Nephron (organoid): ENCODE measurements around the gene PADI1.

ENCODE experiments used
- H3K27ac Mint-ChIP-seq, 3 experiments: 2 replicates each; pipeline ENCODE4 v1.8.0; 2020; ENCODE audit warnings: mixed read lengths in 3 of 3, mild to moderate bottlenecking in 2 of 3, moderate library complexity in 1 of 3
- H3K27me3 Mint-ChIP-seq: 2 replicates; pipeline ENCODE4 v1.8.0; 2021; ENCODE audit warnings: low read depth, mild to moderate bottlenecking, moderate library complexity, mixed read lengths
- H3K36me3 Mint-ChIP-seq: 2 replicates; pipeline ENCODE4 v1.8.0; 2020; ENCODE audit warnings: low read depth, mixed read lengths
- H3K4me1 Mint-ChIP-seq: 2 replicates; pipeline ENCODE4 v1.8.0; 2020; ENCODE audit warnings: mixed read lengths
- H3K4me3 Mint-ChIP-seq, 3 experiments: 2 replicates each; pipeline ENCODE4 v1.8.0; 2020; ENCODE audit warnings: mild to moderate bottlenecking in 3 of 3, mixed read lengths in 3 of 3, moderate library complexity in 2 of 3
- H3K9me3 Mint-ChIP-seq: 2 replicates; pipeline ENCODE4 v1.8.0; 2020; ENCODE audit warnings: mixed read lengths
- CTCF ChIP-seq, 3 experiments: fragments of 200-600 bp; sonication (generic); IDR thresholded peaks; one replicate each; pipeline ENCODE4 v1.5.0; 2021; ENCODE audit warnings: antibody characterized with exemption in 3 of 3; ENCODE audit not compliant: unreplicated experiment in 3 of 3

Gene PADI1, protein sequence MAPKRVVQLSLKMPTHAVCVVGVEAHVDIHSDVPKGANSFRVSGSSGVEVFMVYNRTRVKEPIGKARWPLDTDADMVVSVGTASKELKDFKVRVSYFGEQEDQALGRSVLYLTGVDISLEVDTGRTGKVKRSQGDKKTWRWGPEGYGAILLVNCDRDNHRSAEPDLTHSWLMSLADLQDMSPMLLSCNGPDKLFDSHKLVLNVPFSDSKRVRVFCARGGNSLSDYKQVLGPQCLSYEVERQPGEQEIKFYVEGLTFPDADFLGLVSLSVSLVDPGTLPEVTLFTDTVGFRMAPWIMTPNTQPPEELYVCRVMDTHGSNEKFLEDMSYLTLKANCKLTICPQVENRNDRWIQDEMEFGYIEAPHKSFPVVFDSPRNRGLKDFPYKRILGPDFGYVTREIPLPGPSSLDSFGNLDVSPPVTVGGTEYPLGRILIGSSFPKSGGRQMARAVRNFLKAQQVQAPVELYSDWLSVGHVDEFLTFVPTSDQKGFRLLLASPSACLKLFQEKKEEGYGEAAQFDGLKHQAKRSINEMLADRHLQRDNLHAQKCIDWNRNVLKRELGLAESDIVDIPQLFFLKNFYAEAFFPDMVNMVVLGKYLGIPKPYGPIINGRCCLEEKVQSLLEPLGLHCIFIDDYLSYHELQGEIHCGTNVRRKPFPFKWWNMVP

DNA sequence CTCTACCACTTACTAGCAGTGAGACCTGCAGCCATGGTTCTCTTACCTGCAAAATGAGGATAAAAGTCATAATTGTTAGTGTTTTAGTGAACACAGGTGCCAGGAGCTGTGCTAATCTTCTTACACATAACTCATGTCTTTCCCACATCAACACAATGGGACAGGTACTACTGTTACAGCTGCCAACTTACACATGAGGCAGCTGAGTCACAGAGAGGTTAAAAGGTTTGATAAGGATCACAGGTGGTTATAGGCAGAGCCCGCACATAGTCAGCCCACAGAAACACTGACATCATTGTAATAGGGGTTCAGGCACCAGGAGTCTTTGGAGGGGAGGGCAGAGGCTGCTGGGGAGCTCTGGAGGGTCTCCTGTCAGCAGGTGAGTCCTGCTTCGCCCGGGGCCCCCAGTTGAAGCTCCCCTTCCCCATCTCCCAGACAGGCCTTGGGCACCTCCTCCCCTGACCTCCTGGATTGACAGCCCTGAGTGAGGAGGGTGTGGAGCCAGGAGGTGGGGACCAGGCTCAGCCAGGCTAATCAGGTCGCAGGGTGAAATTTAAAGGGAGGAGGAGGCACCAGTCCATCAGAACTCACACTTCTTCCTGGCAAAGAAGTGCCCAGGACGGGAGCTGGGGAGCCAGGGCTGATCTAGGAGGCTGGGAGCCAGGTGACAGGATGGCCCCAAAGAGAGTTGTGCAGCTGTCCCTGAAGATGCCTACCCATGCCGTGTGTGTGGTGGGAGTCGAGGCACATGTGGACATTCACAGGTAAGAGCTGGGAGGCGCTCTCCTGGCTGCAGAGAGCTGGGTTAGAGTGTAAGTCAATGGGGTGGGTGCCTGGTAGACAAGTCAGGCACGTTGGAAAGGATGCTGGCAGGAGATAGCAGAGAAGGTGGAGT, at the start of gene PADI1:
TSS of gene PADI1 (plus strand) at position 583 of the 895 bp plus-strand sequence. CDS start at position 673, 90 bp downstream.
- H3K36me3 Mint-ChIP-seq: no peaks in the 10 kb centered on the region
- peaks cover 24% of the 10 kb centered on the region for H3K4me1 Mint-ChIP-seq
- no peak for TF ChIP-seq CTCF (IDR thresholded peaks at IDR 0.05; ENCODE audit: unreplicated experiment in 3 of 3)
- H3K4me3 Mint-ChIP-seq: no peak within 1 kb of the TSS
- H3K9me3 Mint-ChIP-seq: no peaks in the 10 kb centered on the region
- H3K27me3 Mint-ChIP-seq: peaks cover 13% of the 10 kb centered on the region
- peak within 1 kb of the TSS in 1 of 3 experiments; percentile 25 for H3K27ac Mint-ChIP-seq

DNA sequence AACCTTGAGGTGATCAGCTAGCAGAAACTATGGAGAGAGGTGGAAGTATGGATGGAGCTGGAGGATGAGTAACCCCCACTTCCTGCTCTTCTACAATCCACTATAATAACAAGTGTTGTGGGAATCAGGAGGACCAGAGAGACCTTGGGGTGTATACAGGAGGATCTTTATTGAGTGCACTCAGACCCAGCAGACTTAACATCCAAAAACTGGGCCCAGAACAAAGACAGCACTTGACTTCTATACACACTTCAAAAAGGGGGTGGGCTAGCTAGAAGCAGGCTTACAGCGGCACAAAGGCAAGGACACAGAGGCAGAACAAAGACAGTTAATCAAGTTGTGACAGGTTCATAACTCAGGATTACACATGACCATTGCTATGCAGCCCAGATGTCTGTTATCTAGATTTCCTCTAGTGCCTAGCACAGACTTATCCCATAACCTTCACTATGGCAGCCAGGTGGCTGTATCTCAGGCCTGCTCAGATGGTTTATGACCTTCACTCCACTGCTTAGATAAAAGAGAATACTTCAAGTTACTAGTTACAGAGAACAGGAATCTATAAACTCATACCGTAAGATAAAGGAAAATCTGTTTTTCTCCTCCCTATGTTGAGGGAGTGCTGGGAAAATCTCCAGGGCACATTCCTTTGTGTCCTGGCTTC, 49.5 kb upstream of the PADI1 start:
- H3K9me3 Mint-ChIP-seq: peaks cover 52% of the 10 kb centered on the region
- H3K27me3 Mint-ChIP-seq: no peaks in the 10 kb centered on the region
- no peaks in the 10 kb centered on the region for H3K36me3 Mint-ChIP-seq
- H3K4me1 Mint-ChIP-seq: no peaks in the 10 kb centered on the region
- no peak overlapping the region for H3K27ac Mint-ChIP-seq
- no peak for TF ChIP-seq CTCF (IDR thresholded peaks at IDR 0.05; ENCODE audit: unreplicated experiment in 3 of 3)
- no peak overlapping the region for H3K4me3 Mint-ChIP-seq

- no peak for TF ChIP-seq CTCF (IDR thresholded peaks at IDR 0.05; ENCODE audit: unreplicated experiment in 3 of 3)
- H3K9me3 Mint-ChIP-seq: peaks cover 48% of the 10 kb centered on the region
- H3K4me1 Mint-ChIP-seq: no peaks in the 10 kb centered on the region
- H3K36me3 Mint-ChIP-seq: no peaks in the 10 kb centered on the region
- H3K4me3 Mint-ChIP-seq: no peak overlapping the region
- H3K27me3 Mint-ChIP-seq: no peaks in the 10 kb centered on the region
- H3K27ac Mint-ChIP-seq: no peak overlapping the region
Observed at GRCh38 chr1:17156108-17156507, 48.8 kb upstream of the PADI1 start.

GRCh38 chr1:17158961-17159360, 46.0 kb upstream of the PADI1 start:
- no peak overlapping the region for H3K4me3 Mint-ChIP-seq
- no peak overlapping the region for H3K27ac Mint-ChIP-seq
- no peak for TF ChIP-seq CTCF (IDR thresholded peaks at IDR 0.05; ENCODE audit: unreplicated experiment in 3 of 3)
- H3K9me3 Mint-ChIP-seq: peaks cover 30% of the 10 kb centered on the region
- H3K27me3 Mint-ChIP-seq: peaks cover 7% of the 10 kb centered on the region
- no peaks in the 10 kb centered on the region for H3K4me1 Mint-ChIP-seq
- H3K36me3 Mint-ChIP-seq: no peaks in the 10 kb centered on the region

GRCh38 chr1:17161137-17161740, 43.7 kb upstream of the PADI1 start:
- Mint-ChIP-seq H3K4me3 (no peak overlapping the region), H3K9me3 (peaks cover 10% of the 10 kb centered on the region), H3K4me1 (no peaks in the 10 kb centered on the region), H3K27ac (no peak overlapping the region), H3K27me3 (peaks cover 12% of the 10 kb centered on the region), H3K36me3 (no peaks in the 10 kb centered on the region)
- TF ChIP-seq CTCF (IDR thresholded peaks at IDR 0.05; ENCODE audit: unreplicated experiment in 3 of 3): no peak
